CD4-positive, alpha-beta memory T cell (primary cell): ENCODE measurements around the gene C1orf159. TPM values are rescaled to one million over a fixed set of nuclear protein-coding genes. Genes with fewer than 3 reads are reported as not detected.

Experiments
- CTCF ChIA-PET: fragments of 350-600 bp; sonication (Branson Sonifier 250); formaldehyde crosslinking; loops from one replicate; lab custom pipeline; 2021; ENCODE audit warnings: inconsistent platforms; ENCODE audit not compliant: partially characterized antibody; lab: Charles Lee
- POLR2A ChIA-PET: fragments of 350-600 bp; sonication (Branson Sonifier 250); formaldehyde crosslinking; loops from one replicate; lab custom pipeline; 2021; ENCODE audit not compliant: partially characterized antibody; lab: Charles Lee
- DNase-seq, 5 donors: peaks; one replicate each; pipeline versions ENCODE4 v3.0.0 to v3.0.0-alpha.2; 2020 to 2022; ENCODE audit warnings: mixed read lengths in 1 of 5
- H3K27ac ChIP-seq: one replicate; pipeline ENCODE4 v1.7.0; 2013; ENCODE audit warnings: low read depth, low read length
- H3K27me3 ChIP-seq: 2 replicates; pipeline ENCODE4 v1.7.0; 2013; ENCODE audit warnings: mild to moderate bottlenecking, low read length, moderate library complexity; ENCODE audit not compliant: insufficient read depth
- H3K36me3 ChIP-seq: 2 replicates; pipeline ENCODE4 v1.7.0; 2013; ENCODE audit warnings: mild to moderate bottlenecking, low read length, moderate library complexity; ENCODE audit not compliant: insufficient read depth
- H3K4me1 ChIP-seq: 2 replicates; pipeline ENCODE4 v1.7.0; 2013; ENCODE audit warnings: mild to moderate bottlenecking, low read length, moderate library complexity; ENCODE audit not compliant: insufficient read depth
- H3K4me3 ChIP-seq, 2 donors: one replicate each; pipeline ENCODE4 v1.7.0; 2013; ENCODE audit warnings: low read length in 2 of 2, mild to moderate bottlenecking in 1 of 2
- H3K9me3 ChIP-seq, 2 donors: one replicate each; pipeline ENCODE4 v1.7.0; 2013; ENCODE audit warnings: low read length in 2 of 2, control low read depth in 1 of 2; ENCODE audit not compliant: control insufficient read depth in 1 of 2
- H3K27ac Mint-ChIP-seq, 7 donors: one replicate each; pipeline ENCODE4 v1.8.0; 2020 to 2021; ENCODE audit warnings: mixed read lengths in 7 of 7, mild to moderate bottlenecking in 6 of 7, inconsistent platforms in 3 of 7, moderate library complexity in 3 of 7
- H3K27me3 Mint-ChIP-seq, 2 donors: one replicate each; pipeline ENCODE4 v1.8.0; 2020 to 2021; ENCODE audit warnings: mixed read lengths in 2 of 2
- H3K36me3 Mint-ChIP-seq, 2 donors: one replicate each; pipeline ENCODE4 v1.8.0; 2020 to 2021; ENCODE audit warnings: mixed read lengths in 2 of 2, inconsistent platforms in 1 of 2, mild to moderate bottlenecking in 1 of 2
- H3K4me1 Mint-ChIP-seq, 4 donors: one replicate each; pipeline ENCODE4 v1.8.0; 2020 to 2021; ENCODE audit warnings: mixed read lengths in 4 of 4, mild to moderate bottlenecking in 1 of 4
- H3K4me3 Mint-ChIP-seq, 8 donors: one replicate each; pipeline ENCODE4 v1.8.0; 2020 to 2021; ENCODE audit warnings: mixed read lengths in 8 of 8, mild to moderate bottlenecking in 7 of 8, moderate library complexity in 6 of 8, inconsistent platforms in 3 of 8
- H3K9me3 Mint-ChIP-seq, 8 donors: one replicate each; pipeline ENCODE4 v1.8.0; 2020 to 2021; ENCODE audit warnings: mixed read lengths in 8 of 8, mild to moderate bottlenecking in 5 of 8, inconsistent platforms in 3 of 8, moderate library complexity in 1 of 8
- intact Hi-C: fragments of 100-400 bp; cut with micrococcal nuclease; formaldehyde crosslinking; loops from one replicate; pipeline ENCODE4 v1.15.1; 2023
- polyA plus RNA-seq, 2 donors: library from polyadenylated mRNA; unstranded; fragments of 300-500 nt; fragmentation: Illumina TruSeq; gene quantifications; one replicate each; pipeline ENCODE4 v1.2.3, GENCODE V29; 2021
- total RNA-seq, 2 experiments: library from RNA; stranded (reverse); gene quantifications; one replicate each; pipeline ENCODE4 v1.2.3, GENCODE V29; 2021

C1orf159 gene
- total RNA-seq (10 to 100 TPM; 15.0 to 15.1 TPM), polyA plus RNA-seq (1 to 10 TPM; 3.8 to 7.9 TPM)

DNA sequence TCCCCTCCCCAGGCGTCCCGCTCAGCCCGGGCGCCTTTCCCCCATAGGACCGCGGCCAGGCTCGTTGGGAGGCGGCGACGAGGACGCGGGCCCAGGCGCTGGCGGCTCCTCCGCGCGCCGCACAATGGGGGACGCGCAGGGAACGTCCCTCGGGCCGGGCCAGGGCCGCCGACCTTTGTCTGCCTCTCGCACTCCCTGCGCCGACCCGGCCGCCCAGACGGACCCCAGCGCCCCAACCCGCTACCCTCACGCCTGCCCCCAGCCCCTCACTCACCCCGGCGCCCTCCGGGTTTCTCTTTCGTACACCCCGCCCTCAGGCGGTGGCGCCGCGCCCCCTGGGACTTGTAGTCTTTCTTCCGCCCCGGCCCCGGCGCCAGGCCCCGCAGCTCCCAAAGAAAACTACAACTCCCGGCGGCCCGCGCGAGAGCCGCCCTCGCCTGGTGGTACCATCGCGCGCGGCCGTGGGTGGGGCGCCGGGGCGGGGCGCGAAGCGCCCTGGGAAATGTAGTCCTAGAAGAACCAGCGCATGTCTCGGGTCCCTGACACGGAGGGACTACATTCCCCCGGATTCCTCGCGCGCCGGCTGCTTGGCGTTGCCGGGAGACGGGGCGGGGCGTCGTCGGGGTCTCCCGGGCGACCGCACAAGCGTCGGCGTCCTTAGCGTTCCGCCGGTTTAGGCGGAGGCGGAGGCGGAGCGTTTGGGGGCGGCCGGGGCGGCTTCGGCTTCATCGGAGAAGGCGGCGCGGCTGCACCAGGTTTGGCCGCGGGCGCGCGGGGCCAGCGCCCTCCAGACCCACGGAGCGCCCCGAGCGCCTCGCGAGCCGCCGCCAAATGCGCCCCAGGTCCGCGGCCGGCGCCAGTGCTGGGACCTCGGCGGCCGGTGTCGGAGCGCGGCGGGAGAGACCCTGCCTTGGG lies at the start of gene C1orf159:
TSS of gene C1orf159 (minus strand) at position 304 of the 915 bp plus-strand sequence. CDS start 24,546 bp downstream, outside the sequence.
- H3K9me3 Mint-ChIP-seq = peaks cover 0 to 6% (median 3%) of the 10 kb centered on the region in 8 donors
- H3K36me3 Mint-ChIP-seq = peaks cover 6 to 16% of the 10 kb centered on the region in 2 donors
- Histone ChIP-seq H3K27me3 (no peaks in the 10 kb centered on the region), H3K36me3 (no peaks in the 10 kb centered on the region), H3K4me3 (peak within 1 kb of the TSS in 1 of 2 donors; percentile 67), H3K9me3 (peaks cover 0 to 4% of the 10 kb centered on the region in 2 donors), H3K4me1 (peaks cover 11% of the 10 kb centered on the region), H3K27ac (peak within 1 kb of the TSS; percentile 71)
- H3K27me3 Mint-ChIP-seq = peaks cover 3 to 5% of the 10 kb centered on the region in 2 donors
- H3K4me3 Mint-ChIP-seq = peak within 1 kb of the TSS; percentile 79 to 95 (median 86)
- H3K4me1 Mint-ChIP-seq = peaks cover 3 to 18% (median 8%) of the 10 kb centered on the region in 4 donors
- peak; percentile 98 for DNase-seq
- intact Hi-C loops = loop anchor here (1.0 to 5.0 kb wide), 9 partner anchors 47 to 283 kb away; partner anchors contain the start of genes AURKAIP1, CCNL2, CPTP and INTS11
- H3K27ac Mint-ChIP-seq = peak within 1 kb of the TSS; percentile 77 to 93 (median 82)
- POLR2A ChIA-PET = interaction anchor here (0.6 to 2.9 kb wide), 8 partner anchors 12 to 513 kb away, joined by 3 to 22 read pairs (median 4); partner anchors contain the start of genes AURKAIP1 and CCNL2
- CTCF ChIA-PET = no interaction called here

DNA sequence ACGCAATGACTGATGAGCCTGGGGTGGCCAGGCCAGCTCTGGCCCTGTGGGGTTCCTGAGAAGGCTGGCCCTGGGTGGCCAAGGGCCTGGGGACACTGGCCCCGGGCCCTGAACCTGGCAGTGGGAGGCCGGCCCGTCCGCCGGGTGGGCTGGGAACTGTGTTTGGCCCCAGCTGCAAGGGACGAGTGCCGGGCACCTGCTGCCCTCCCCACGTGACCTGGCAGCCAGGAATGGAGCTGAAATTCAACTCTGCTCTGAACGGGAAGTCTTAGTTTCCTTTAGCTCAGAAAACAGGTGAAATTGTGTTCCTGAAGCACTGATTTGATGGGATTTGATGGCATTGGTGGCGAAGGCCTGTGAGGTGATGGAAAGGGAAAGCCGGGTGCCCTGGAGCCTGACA lies 49.6 kb upstream of the C1orf159 start:
- H3K36me3 Mint-ChIP-seq = no peaks in the 10 kb centered on the region
- Histone ChIP-seq H3K36me3 (no peaks in the 10 kb centered on the region), H3K27me3 (no peaks in the 10 kb centered on the region), H3K9me3 (no peaks in the 10 kb centered on the region), H3K4me3 (no peak overlapping the region), H3K27ac (no peak overlapping the region), H3K4me1 (peaks cover 9% of the 10 kb centered on the region)
- POLR2A ChIA-PET = no interaction called here
- no peak overlapping the region for H3K4me3 Mint-ChIP-seq
- H3K27ac Mint-ChIP-seq = no peak overlapping the region
- no peak for DNase-seq
- CTCF ChIA-PET = no interaction called here
- H3K4me1 Mint-ChIP-seq = peaks cover 3 to 5% (median 5%) of the 10 kb centered on the region in 4 donors
- intact Hi-C loops = no loop called here
- peaks cover 3 to 8% of the 10 kb centered on the region in 2 donors for H3K27me3 Mint-ChIP-seq
- H3K9me3 Mint-ChIP-seq = no peaks in the 10 kb centered on the region

DNA sequence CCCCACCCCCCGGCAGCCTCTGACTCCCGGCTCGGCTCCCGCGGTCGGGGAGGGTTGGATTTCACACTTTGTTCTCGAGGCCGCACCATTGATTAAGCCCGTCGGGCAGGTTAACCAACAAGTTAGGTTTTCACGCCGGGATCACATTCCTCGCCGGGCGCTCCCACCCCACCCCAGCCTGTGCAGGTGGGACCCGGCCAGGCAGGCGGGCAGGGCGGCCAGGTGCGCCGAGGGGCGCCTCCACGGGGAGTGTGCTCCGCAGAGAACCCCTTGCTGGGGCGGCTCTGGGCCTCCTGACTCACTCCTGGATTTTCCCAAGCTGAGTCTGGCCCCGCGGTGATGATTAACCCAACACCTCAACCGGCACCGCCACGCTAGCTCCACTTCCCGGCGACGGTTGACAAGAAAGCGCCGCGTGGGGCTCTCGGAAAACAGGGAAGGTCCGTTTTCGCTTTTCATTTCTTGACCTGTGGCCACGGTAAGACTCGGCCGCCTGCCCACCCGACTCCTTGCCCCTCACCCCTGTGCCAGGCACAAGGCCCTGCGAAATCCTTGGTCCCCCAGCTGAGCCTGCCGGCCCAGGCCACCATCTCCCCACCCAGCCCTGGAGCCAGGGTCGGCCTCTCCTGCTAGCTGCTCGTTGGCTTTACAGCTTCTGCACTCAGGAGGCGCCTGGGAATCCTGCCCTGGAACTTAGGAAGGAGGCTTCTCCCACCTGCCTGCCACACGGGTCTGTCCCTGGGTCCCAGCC lies 49.0 kb upstream of the C1orf159 start:
- intact Hi-C loops = no loop called here
- DNase-seq = peak in 1 of 5 donors; percentile 11
- peaks cover under 1 to 2% (median 1%) of the 10 kb centered on the region in 4 donors for H3K4me1 Mint-ChIP-seq
- no peak overlapping the region for H3K4me3 ChIP-seq
- no peaks in the 10 kb centered on the region for H3K9me3 ChIP-seq
- peaks cover 2% of the 10 kb centered on the region for H3K4me1 ChIP-seq
- H3K27ac ChIP-seq = no peak overlapping the region
- H3K4me3 Mint-ChIP-seq = no peak overlapping the region
- H3K27me3 ChIP-seq = no peaks in the 10 kb centered on the region
- no peaks in the 10 kb centered on the region for H3K36me3 ChIP-seq
- CTCF ChIA-PET = no interaction called here
- peaks cover 1 to 5% of the 10 kb centered on the region in 2 donors for H3K27me3 Mint-ChIP-seq
- POLR2A ChIA-PET = no interaction called here
- no peaks in the 10 kb centered on the region for H3K9me3 Mint-ChIP-seq
- no peaks in the 10 kb centered on the region for H3K36me3 Mint-ChIP-seq
- no peak overlapping the region for H3K27ac Mint-ChIP-seq

DNA sequence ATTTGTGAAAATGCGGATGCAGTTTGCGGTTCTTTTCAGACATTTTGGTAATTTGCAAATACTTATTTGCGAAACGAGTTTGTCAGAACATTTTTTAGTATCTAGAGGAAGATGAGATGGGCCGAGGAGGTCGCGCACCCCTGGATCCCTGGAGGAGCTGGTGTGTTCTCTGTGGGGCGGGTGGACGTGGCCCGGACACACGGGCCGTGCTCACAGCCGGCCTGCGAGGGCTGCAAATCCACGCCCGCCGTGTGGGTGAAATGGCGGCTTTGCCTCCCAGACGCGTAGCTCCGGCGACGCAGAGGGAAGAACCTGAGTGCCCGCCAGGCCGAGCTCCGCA lies 48.4 kb upstream of the C1orf159 start:
- no peaks in the 10 kb centered on the region for H3K27me3 ChIP-seq
- Mint-ChIP-seq H3K27ac (peak overlapping the region in 2 of 7 donors; percentile 30 to 51), H3K4me3 (no peak overlapping the region), H3K36me3 (no peaks in the 10 kb centered on the region), H3K9me3 (no peaks in the 10 kb centered on the region), H3K27me3 (peaks cover 1 to 3% of the 10 kb centered on the region in 2 donors), H3K4me1 (peaks cover 0 to 1% (median 0%) of the 10 kb centered on the region in 4 donors)
- no peaks in the 10 kb centered on the region for H3K4me1 ChIP-seq
- H3K9me3 ChIP-seq = no peaks in the 10 kb centered on the region
- no peak overlapping the region for H3K4me3 ChIP-seq
- H3K36me3 ChIP-seq = no peaks in the 10 kb centered on the region
- CTCF ChIA-PET = no interaction called here
- DNase-seq = peak in 1 of 5 donors; percentile 9
- POLR2A ChIA-PET = no interaction called here
- intact Hi-C loops = no loop called here
- H3K27ac ChIP-seq = no peak overlapping the region

DNA sequence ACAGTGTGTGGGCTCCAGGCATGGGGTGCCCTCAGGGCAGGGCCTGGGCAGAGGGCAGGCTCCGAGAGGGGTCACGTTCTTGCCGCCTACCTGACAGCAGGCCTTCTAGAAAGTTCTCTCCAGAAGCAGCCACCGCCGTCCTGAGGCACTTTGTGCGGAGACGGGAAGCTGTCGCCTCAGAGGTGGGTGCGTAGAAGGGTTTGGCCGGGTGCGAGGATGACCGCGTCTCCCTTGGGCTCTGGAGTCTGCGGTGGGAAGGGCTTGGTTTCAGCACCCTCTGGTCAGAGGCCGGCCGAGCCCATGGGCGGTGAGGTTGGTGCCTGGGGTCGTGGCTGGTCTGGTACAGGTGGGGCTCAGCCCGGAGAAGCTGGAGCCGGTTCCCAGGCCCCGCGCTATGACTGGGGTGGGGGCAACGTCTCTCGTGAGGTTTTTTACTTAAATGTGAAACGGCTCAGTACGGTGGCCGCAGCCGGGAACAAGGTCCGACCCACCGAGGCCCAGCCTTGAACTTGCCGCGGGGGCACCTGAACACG lies 47.7 kb upstream of the C1orf159 start:
- peak in 1 of 5 donors; percentile 13 for DNase-seq
- H3K27me3 Mint-ChIP-seq = peaks cover 1 to 3% of the 10 kb centered on the region in 2 donors
- H3K4me1 Mint-ChIP-seq = peaks cover 0 to 1% (median 0%) of the 10 kb centered on the region in 4 donors
- Histone ChIP-seq H3K4me1 (peaks cover 3% of the 10 kb centered on the region), H3K36me3 (no peaks in the 10 kb centered on the region), H3K4me3 (no peak overlapping the region), H3K9me3 (no peaks in the 10 kb centered on the region), H3K27ac (no peak overlapping the region), H3K27me3 (no peaks in the 10 kb centered on the region)
- no peaks in the 10 kb centered on the region for H3K36me3 Mint-ChIP-seq
- intact Hi-C loops = no loop called here
- peak overlapping the region in 1 of 7 donors; percentile 30 for H3K27ac Mint-ChIP-seq
- ChIA-PET CTCF (no interaction called here), POLR2A (no interaction called here)
- H3K9me3 Mint-ChIP-seq = no peaks in the 10 kb centered on the region
- H3K4me3 Mint-ChIP-seq = no peak overlapping the region

DNA sequence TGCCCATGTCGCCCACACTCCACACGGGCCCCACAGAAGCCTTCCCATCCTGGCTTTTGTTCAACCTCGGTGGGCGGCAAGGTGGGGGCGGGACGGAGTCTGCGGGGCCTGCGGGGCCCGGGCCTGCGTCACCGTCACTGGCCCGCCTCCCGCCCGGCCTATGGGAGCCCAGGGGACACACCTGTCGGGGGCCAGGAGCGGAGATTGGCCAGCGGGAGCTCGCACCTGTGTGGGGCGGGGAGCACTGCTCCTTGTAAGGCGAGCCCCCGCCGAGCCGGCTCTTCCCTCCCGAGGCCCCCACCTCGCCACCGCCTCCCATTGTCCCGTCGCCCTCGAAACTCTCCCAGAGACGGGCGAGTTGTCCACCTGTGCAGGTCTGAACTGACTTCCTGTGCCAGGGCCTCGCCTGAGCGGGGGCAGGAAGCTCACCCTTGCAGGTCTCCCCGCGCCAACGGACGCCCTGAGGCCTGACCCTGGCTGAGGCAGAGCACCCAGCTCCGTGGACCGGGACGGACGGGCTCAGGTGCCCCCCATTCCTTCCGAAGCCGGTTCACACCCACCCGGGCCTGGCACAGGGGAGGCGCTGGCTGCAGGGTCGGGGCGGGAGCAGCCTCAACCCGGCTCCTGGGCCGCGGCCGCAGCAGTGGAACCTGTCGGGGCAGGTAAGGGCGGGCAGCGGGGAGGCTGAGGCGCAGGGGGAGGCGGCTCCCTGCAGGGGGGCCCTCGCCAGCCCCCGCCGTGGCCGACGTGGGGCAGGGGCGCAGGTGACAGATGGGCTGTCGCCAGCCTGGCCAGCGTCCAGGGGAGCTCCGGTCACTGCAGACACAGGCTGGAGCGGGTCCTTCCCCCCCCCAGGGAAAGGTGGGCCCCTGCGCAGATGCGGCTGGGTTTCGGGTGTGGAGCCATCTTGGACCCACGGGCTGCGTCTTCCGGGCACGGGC lies 47.0 kb upstream of the C1orf159 start:
- Mint-ChIP-seq H3K9me3 (no peaks in the 10 kb centered on the region), H3K4me3 (no peak overlapping the region), H3K36me3 (no peaks in the 10 kb centered on the region), H3K27ac (no peak overlapping the region), H3K4me1 (peaks cover 0 to 1% (median 0%) of the 10 kb centered on the region in 4 donors), H3K27me3 (peaks cover 1 to 3% of the 10 kb centered on the region in 2 donors)
- peaks cover 8% of the 10 kb centered on the region for H3K4me1 ChIP-seq
- peak in 1 of 5 donors; percentile 3 for DNase-seq
- no peak overlapping the region for H3K4me3 ChIP-seq
- H3K27me3 ChIP-seq = no peaks in the 10 kb centered on the region
- no peaks in the 10 kb centered on the region for H3K36me3 ChIP-seq
- no peak overlapping the region for H3K27ac ChIP-seq
- intact Hi-C loops = no loop called here
- ChIA-PET CTCF (no interaction called here), POLR2A (no interaction called here)
- no peaks in the 10 kb centered on the region for H3K9me3 ChIP-seq
